ENCODE measurements around the gene KCNJ6. TPM values are rescaled to one million over a fixed set of nuclear protein-coding genes. Genes with fewer than 3 reads are reported as not detected.
A peak's percentile ranks its signal among the peaks of the same experiment; 100 is the strongest.

The KCNJ6 gene
- total RNA-seq, 1 donor from 2014 or later, result 0.52 TPM

- Histone ChIP-seq H3K27me3 (ENCODE audit: control insufficient read depth in 3 of 3, insufficient read depth in 3 of 3, low read length in 3 of 3) (no peaks in the 10 kb centered on the region), H3K9ac (ENCODE audit: low read depth in 1 of 3, low read length in 3 of 3) (no peak overlapping the region)
These were observed 347.8 kb downstream of the KCNJ6 start for GRCh38 chr21:37568415-37568814.

GRCh38 chr21:37566790-37567615 lies 349.3 kb downstream of the KCNJ6 start:
- Histone ChIP-seq H3K4me1 (ENCODE audit: control insufficient read depth in 3 of 3, insufficient read depth in 3 of 3, low read length in 3 of 3) (peaks cover 32 to 56% (median 50%) of the 10 kb centered on the region in 3 donors), H3K36me3 (ENCODE audit: control insufficient read depth in 3 of 3, insufficient read depth in 3 of 3, low read length in 3 of 3) (no peaks in the 10 kb centered on the region), H3K9ac (ENCODE audit: low read depth in 1 of 3, low read length in 3 of 3) (peak overlapping the region; percentile 10 to 58 (median 57)), H3K4me3 (ENCODE audit: low read length in 3 of 3) (peak overlapping the region in 2 of 3 donors; percentile 24 to 38), H3K9me3 (ENCODE audit: control insufficient read depth in 3 of 3, low read length in 3 of 3) (no peaks in the 10 kb centered on the region), H3K27me3 (ENCODE audit: control insufficient read depth in 3 of 3, insufficient read depth in 3 of 3, low read length in 3 of 3) (no peaks in the 10 kb centered on the region), H3K27ac (ENCODE audit: low read depth, low read length) (peak overlapping the region; percentile 97)

More at GRCh38 chr21:37568415-37568814, 347.8 kb downstream of the KCNJ6 start:
- H3K27ac ChIP-seq (ENCODE audit: low read depth, low read length), result peak overlapping the region; percentile 97
- no peaks in the 10 kb centered on the region for H3K36me3 ChIP-seq (ENCODE audit: control insufficient read depth in 3 of 3, insufficient read depth in 3 of 3, low read length in 3 of 3)
- no peaks in the 10 kb centered on the region for H3K9me3 ChIP-seq (ENCODE audit: control insufficient read depth in 3 of 3, low read length in 3 of 3)
- H3K4me1 ChIP-seq (ENCODE audit: control insufficient read depth in 3 of 3, insufficient read depth in 3 of 3, low read length in 3 of 3), result peaks cover 24 to 42% (median 42%) of the 10 kb centered on the region in 3 donors
- H3K4me3 ChIP-seq (ENCODE audit: low read length in 3 of 3), result no peak overlapping the region

GRCh38 chr21:37565530-37566223 lies 350.6 kb downstream of the KCNJ6 start:
- peak overlapping the region in 1 of 3 donors; percentile 8 for H3K9ac ChIP-seq (ENCODE audit: low read depth in 1 of 3, low read length in 3 of 3)
- H3K4me1 ChIP-seq (ENCODE audit: control insufficient read depth in 3 of 3, insufficient read depth in 3 of 3, low read length in 3 of 3), result peaks cover 32 to 57% (median 54%) of the 10 kb centered on the region in 3 donors
- H3K9me3 ChIP-seq (ENCODE audit: control insufficient read depth in 3 of 3, low read length in 3 of 3), result no peaks in the 10 kb centered on the region
- peak overlapping the region in 1 of 3 donors; percentile 41 for H3K4me3 ChIP-seq (ENCODE audit: low read length in 3 of 3)
- no peaks in the 10 kb centered on the region for H3K36me3 ChIP-seq (ENCODE audit: control insufficient read depth in 3 of 3, insufficient read depth in 3 of 3, low read length in 3 of 3)
- peak overlapping the region; percentile 97 for H3K27ac ChIP-seq (ENCODE audit: low read depth, low read length)
- H3K27me3 ChIP-seq (ENCODE audit: control insufficient read depth in 3 of 3, insufficient read depth in 3 of 3, low read length in 3 of 3), result no peaks in the 10 kb centered on the region

GRCh38 chr21:37564924-37565529 lies 351.2 kb downstream of the KCNJ6 start:
- no peaks in the 10 kb centered on the region for H3K9me3 ChIP-seq (ENCODE audit: control insufficient read depth in 3 of 3, low read length in 3 of 3)
- H3K27ac ChIP-seq (ENCODE audit: low read depth, low read length), result peak overlapping the region; percentile 97
- H3K9ac ChIP-seq (ENCODE audit: low read depth in 1 of 3, low read length in 3 of 3), result peak overlapping the region; percentile 95 to 99 (median 96)
- peaks cover 32 to 63% (median 57%) of the 10 kb centered on the region in 3 donors for H3K4me1 ChIP-seq (ENCODE audit: control insufficient read depth in 3 of 3, insufficient read depth in 3 of 3, low read length in 3 of 3)
- H3K4me3 ChIP-seq (ENCODE audit: low read length in 3 of 3), result peak overlapping the region; percentile 91 to 97 (median 96)
- no peaks in the 10 kb centered on the region for H3K27me3 ChIP-seq (ENCODE audit: control insufficient read depth in 3 of 3, insufficient read depth in 3 of 3, low read length in 3 of 3)
- no peaks in the 10 kb centered on the region for H3K36me3 ChIP-seq (ENCODE audit: control insufficient read depth in 3 of 3, insufficient read depth in 3 of 3, low read length in 3 of 3)

GRCh38 chr21:37564341-37564923 lies 351.8 kb downstream of the KCNJ6 start:
- H3K4me1 ChIP-seq (ENCODE audit: control insufficient read depth in 3 of 3, insufficient read depth in 3 of 3, low read length in 3 of 3), result peaks cover 32 to 63% (median 57%) of the 10 kb centered on the region in 3 donors
- peak overlapping the region; percentile 95 to 99 (median 96) for H3K9ac ChIP-seq (ENCODE audit: low read depth in 1 of 3, low read length in 3 of 3)
- H3K36me3 ChIP-seq (ENCODE audit: control insufficient read depth in 3 of 3, insufficient read depth in 3 of 3, low read length in 3 of 3), result no peaks in the 10 kb centered on the region
- peak overlapping the region; percentile 97 for H3K27ac ChIP-seq (ENCODE audit: low read depth, low read length)
- peak overlapping the region; percentile 91 to 97 (median 96) for H3K4me3 ChIP-seq (ENCODE audit: low read length in 3 of 3)
- H3K9me3 ChIP-seq (ENCODE audit: control insufficient read depth in 3 of 3, low read length in 3 of 3), result no peaks in the 10 kb centered on the region
- no peaks in the 10 kb centered on the region for H3K27me3 ChIP-seq (ENCODE audit: control insufficient read depth in 3 of 3, insufficient read depth in 3 of 3, low read length in 3 of 3)

- peak overlapping the region; percentile 91 to 97 (median 96) for H3K4me3 ChIP-seq (ENCODE audit: low read length in 3 of 3)
- peaks cover 32 to 63% (median 57%) of the 10 kb centered on the region in 3 donors for H3K4me1 ChIP-seq (ENCODE audit: control insufficient read depth in 3 of 3, insufficient read depth in 3 of 3, low read length in 3 of 3)
- no peaks in the 10 kb centered on the region for H3K9me3 ChIP-seq (ENCODE audit: control insufficient read depth in 3 of 3, low read length in 3 of 3)
- H3K27ac ChIP-seq (ENCODE audit: low read depth, low read length), result peak overlapping the region; percentile 97
- H3K36me3 ChIP-seq (ENCODE audit: control insufficient read depth in 3 of 3, insufficient read depth in 3 of 3, low read length in 3 of 3), result no peaks in the 10 kb centered on the region
- H3K9ac ChIP-seq (ENCODE audit: low read depth in 1 of 3, low read length in 3 of 3), result peak overlapping the region; percentile 95 to 99 (median 96)
- H3K27me3 ChIP-seq (ENCODE audit: control insufficient read depth in 3 of 3, insufficient read depth in 3 of 3, low read length in 3 of 3), result no peaks in the 10 kb centered on the region
These were observed 352.5 kb downstream of the KCNJ6 start for GRCh38 chr21:37563641-37564340.

GRCh38 chr21:37562920-37563640 lies 353.2 kb downstream of the KCNJ6 start:
- no peaks in the 10 kb centered on the region for H3K36me3 ChIP-seq (ENCODE audit: control insufficient read depth in 3 of 3, insufficient read depth in 3 of 3, low read length in 3 of 3)
- H3K9me3 ChIP-seq (ENCODE audit: control insufficient read depth in 3 of 3, low read length in 3 of 3), result no peaks in the 10 kb centered on the region
- peak overlapping the region; percentile 97 for H3K27ac ChIP-seq (ENCODE audit: low read depth, low read length)
- H3K4me3 ChIP-seq (ENCODE audit: low read length in 3 of 3), result peak overlapping the region; percentile 91 to 97 (median 96)
- no peaks in the 10 kb centered on the region for H3K27me3 ChIP-seq (ENCODE audit: control insufficient read depth in 3 of 3, insufficient read depth in 3 of 3, low read length in 3 of 3)
- H3K9ac ChIP-seq (ENCODE audit: low read depth in 1 of 3, low read length in 3 of 3), result peak overlapping the region; percentile 94 to 99 (median 96)
- peaks cover 32 to 57% (median 53%) of the 10 kb centered on the region in 3 donors for H3K4me1 ChIP-seq (ENCODE audit: control insufficient read depth in 3 of 3, insufficient read depth in 3 of 3, low read length in 3 of 3)

- H3K4me3 ChIP-seq (ENCODE audit: low read length in 3 of 3), result no peak overlapping the region
- H3K9me3 ChIP-seq (ENCODE audit: control insufficient read depth in 3 of 3, low read length in 3 of 3), result no peaks in the 10 kb centered on the region
- H3K36me3 ChIP-seq (ENCODE audit: control insufficient read depth in 3 of 3, insufficient read depth in 3 of 3, low read length in 3 of 3), result no peaks in the 10 kb centered on the region
- peaks cover 28 to 55% (median 50%) of the 10 kb centered on the region in 3 donors for H3K4me1 ChIP-seq (ENCODE audit: control insufficient read depth in 3 of 3, insufficient read depth in 3 of 3, low read length in 3 of 3)
- H3K9ac ChIP-seq (ENCODE audit: low read depth in 1 of 3, low read length in 3 of 3), result peak overlapping the region in 1 of 3 donors; percentile 96
- H3K27ac ChIP-seq (ENCODE audit: low read depth, low read length), result peak overlapping the region; percentile 97
- H3K27me3 ChIP-seq (ENCODE audit: control insufficient read depth in 3 of 3, insufficient read depth in 3 of 3, low read length in 3 of 3), result no peaks in the 10 kb centered on the region
These were observed 354.0 kb downstream of the KCNJ6 start for GRCh38 chr21:37561941-37562919.

Data from skeletal muscle tissue (tissue), 4 donors.